A673 (cell line): ENCODE results near the gene ODAD2. TPM values are rescaled to one million over a fixed set of nuclear protein-coding genes. Genes with fewer than 3 reads are reported as not detected.

Source experiments
- BruUV-seq: library from RNA; stranded (reverse); fragments of 400-500 nt; replicated peaks from 2 replicates; lab custom pipeline; 2021; lab: Mats Ljungman, UMichigan
- CTCF ChIA-PET: fragments of 300-600 bp; sonication (Branson Sonifier 250); formaldehyde crosslinking; loops from one replicate; lab custom pipeline; 2022; ENCODE audit warnings: antibody characterized with exemption; lab: Charles Lee
- POLR2A ChIA-PET: fragments of 300-600 bp; sonication (Branson Sonifier 250); formaldehyde crosslinking; loops from one replicate; lab custom pipeline; 2022; ENCODE audit warnings: antibody characterized with exemption; ENCODE audit not compliant: low non-redundant PET; lab: Charles Lee
- DNase-seq: peaks from one replicate; pipeline ENCODE4 v3.0.0-alpha.2; 2015; ENCODE audit warnings: low spot score
- H3K27ac ChIP-seq: fragments of 200-600 bp; sonication (generic); 2 replicates; pipeline ENCODE4 v1.5.1; 2016; ENCODE audit warnings: mixed run types, low read depth, mild to moderate bottlenecking, mixed read lengths, antibody characterized with exemption, low read length; ENCODE audit not compliant: poor library complexity, severe bottlenecking
- H3K27me3 ChIP-seq: fragments of 200-600 bp; sonication (generic); replicated peaks from 2 replicates; pipeline ENCODE4 v1.6.1; 2017; ENCODE audit warnings: mixed run types, low read depth, mild to moderate bottlenecking, mixed read lengths, antibody characterized with exemption, low read length; ENCODE audit not compliant: insufficient read depth, poor library complexity
- H3K36me3 ChIP-seq: fragments of 200-600 bp; sonication (generic); 2 replicates; pipeline ENCODE4 v1.6.1; 2016; ENCODE audit warnings: mixed run types, mild to moderate bottlenecking, mixed read lengths, antibody characterized with exemption, low read length; ENCODE audit not compliant: insufficient read depth, poor library complexity, severe bottlenecking
- H3K4me1 ChIP-seq: fragments of 200-600 bp; sonication (generic); 2 replicates; pipeline ENCODE4 v1.6.1; 2017; ENCODE audit warnings: mixed run types, mild to moderate bottlenecking, mixed read lengths, antibody characterized with exemption, low read length; ENCODE audit not compliant: insufficient read depth, poor library complexity, severe bottlenecking
- H3K4me3 ChIP-seq: fragments of 200-600 bp; sonication (generic); 2 replicates; pipeline ENCODE4 v1.5.1; 2016; ENCODE audit warnings: low read depth, mixed run types, mild to moderate bottlenecking, mixed read lengths, low read length; ENCODE audit not compliant: poor library complexity, severe bottlenecking
- H3K9me3 ChIP-seq: fragments of 200-600 bp; sonication (generic); 2 replicates; pipeline ENCODE4 v1.6.1; 2016; ENCODE audit warnings: mixed run types, low read depth, mild to moderate bottlenecking, mixed read lengths, antibody characterized with exemption, low read length; ENCODE audit not compliant: poor library complexity, severe bottlenecking
- CTCF ChIP-seq: fragments of 300-800, 200-600 bp; sonication (generic); conservative IDR thresholded peaks from 2 replicates; pipeline ENCODE4 v1.5.1; 2017; ENCODE audit warnings: low read depth, mild to moderate bottlenecking, antibody characterized with exemption, low read length, moderate library complexity, mixed read lengths
- EZH2 ChIP-seq: fragments of 200-600 bp; sonication (generic); IDR thresholded peaks from 2 replicates; pipeline ENCODE4 v1.6.1; 2017; ENCODE audit warnings: borderline replicate concordance, low read depth, mild to moderate bottlenecking, mixed read lengths, antibody characterized with exemption, low read length; ENCODE audit not compliant: poor library complexity, severe bottlenecking
- intact Hi-C: fragments of 100-400 bp; cut with micrococcal nuclease; formaldehyde crosslinking; loops from one replicate; pipeline ENCODE4 v1.10.0; 2022; ENCODE audit not compliant: unreplicated experiment
- total RNA-seq: library from RNA; stranded (reverse); gene quantifications from 2 replicates; pipeline ENCODE4 v1.2.3, GENCODE V29; 2021

The ODAD2 gene
- total RNA-seq, 1 experiment from 2014 or later: 1.2 TPM

GRCh38 chr10:27799046-27799445 is 199.8 kb downstream of the ODAD2 start:
- CTCF ChIA-PET: no interaction called here
- POLR2A ChIA-PET: no interaction called here
- no peaks in the 10 kb centered on the region for H3K4me1 ChIP-seq
- BruUV-seq: no TSS peak
- H3K36me3 ChIP-seq: no peaks in the 10 kb centered on the region
- H3K4me3 ChIP-seq: no peak overlapping the region
- TF ChIP-seq EZH2 (no peak), CTCF (no peak)
- intact Hi-C loops: no loop called here
- H3K27ac ChIP-seq: no peak overlapping the region
- H3K27me3 ChIP-seq: peaks cover 9% of the 10 kb centered on the region
- DNase-seq: no peak
- H3K9me3 ChIP-seq: no peaks in the 10 kb centered on the region

- CTCF ChIA-PET: no interaction called here
- intact Hi-C loops: no loop called here
- H3K36me3 ChIP-seq: no peaks in the 10 kb centered on the region
- peaks cover 5% of the 10 kb centered on the region for H3K27me3 ChIP-seq
- TF ChIP-seq EZH2: no peak
- peak; percentile 27; the same call in 1 of the 2 replicates for TF ChIP-seq CTCF
- H3K4me1 ChIP-seq: no peaks in the 10 kb centered on the region
- peak; percentile 25 for DNase-seq
- POLR2A ChIA-PET: no interaction called here
- H3K9me3 ChIP-seq: no peaks in the 10 kb centered on the region
- H3K4me3 ChIP-seq: no peak overlapping the region
- no TSS peak for BruUV-seq
- H3K27ac ChIP-seq: no peak overlapping the region
Measured at GRCh38 chr10:27794157-27794556, 204.7 kb downstream of the ODAD2 start.

DNA sequence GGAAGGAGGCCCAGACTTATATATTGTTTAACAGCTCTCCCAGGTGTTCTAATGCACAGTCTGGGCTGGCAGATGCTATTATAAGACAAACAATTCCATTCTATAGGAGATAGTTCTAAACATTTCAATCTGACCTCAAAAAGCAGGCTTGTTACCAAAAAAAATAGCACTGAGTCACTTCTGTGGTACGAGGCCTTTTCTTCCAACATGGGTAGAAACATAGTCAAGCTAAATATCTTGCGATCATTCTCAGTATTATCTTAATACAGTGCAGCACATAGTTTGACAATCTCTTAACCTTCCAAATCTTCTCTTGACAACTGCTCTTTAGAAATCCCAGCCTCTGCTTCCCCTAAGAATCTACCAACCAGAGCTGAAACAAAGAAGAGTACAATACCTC is 206.7 kb downstream of the ODAD2 start:
- no peak overlapping the region for H3K27ac ChIP-seq
- no peak overlapping the region for H3K4me3 ChIP-seq
- ChIA-PET CTCF (no interaction called here), POLR2A (no interaction called here)
- TF ChIP-seq EZH2 (no peak), CTCF (no peak)
- no TSS peak for BruUV-seq
- H3K36me3 ChIP-seq: no peaks in the 10 kb centered on the region
- intact Hi-C loops: no loop called here
- H3K4me1 ChIP-seq: no peaks in the 10 kb centered on the region
- H3K9me3 ChIP-seq: no peaks in the 10 kb centered on the region
- peaks cover 20% of the 10 kb centered on the region for H3K27me3 ChIP-seq
- no peak for DNase-seq
